B cell (primary cell): ENCODE data around the gene GOLIM4. TPM values are rescaled to one million over a fixed set of nuclear protein-coding genes. Genes with fewer than 3 reads are reported as not detected.

Source experiments
- ATAC-seq: fragments of 200-7000 bp; cut with Tn5 transposase; one replicate; pipeline ENCODE4 v1.10.0; 2021; ENCODE audit warnings: low read depth, mild to moderate bottlenecking, moderate number of reproducible peaks, moderate library complexity
- CTCF ChIA-PET: fragments of 350-600 bp; sonication (Branson Sonifier 250); formaldehyde crosslinking; loops from one replicate; lab custom pipeline; 2021; ENCODE audit warnings: antibody characterized with exemption, inconsistent platforms; lab: Charles Lee
- POLR2A ChIA-PET: fragments of 350-600 bp; sonication (Branson Sonifier 250); formaldehyde crosslinking; loops from one replicate; lab custom pipeline; 2021; ENCODE audit warnings: antibody characterized with exemption; lab: Charles Lee
- DNase-seq: peaks from one replicate; pipeline ENCODE4 v3.0.0; 2013
- H2AFZ ChIP-seq: 2 replicates; pipeline ENCODE4 v1.6.1; 2012; ENCODE audit warnings: mild to moderate bottlenecking, low read depth, low read length; ENCODE audit not compliant: insufficient read depth, poor library complexity, severe bottlenecking
- H3K27ac ChIP-seq, 2 donors: 1 replicate in 1 of 2; 2 replicates in 1 of 2; pipeline ENCODE4 v1.5.1; 2012 to 2013; ENCODE audit warnings: low read length in 2 of 2, mild to moderate bottlenecking in 2 of 2, moderate library complexity in 1 of 2
- H3K27me3 ChIP-seq, 4 experiments: fragments of 200-600 bp in 1 of 4; sonication (generic) in 1 of 4; replicated peaks in 1 of 4; 1 replicate in 2 of 4; 2 replicates in 2 of 4; pipeline versions ENCODE4 v1.6.1 to v1.7.0; 2013 to 2016; ENCODE audit warnings: low read length in 3 of 4, mild to moderate bottlenecking in 2 of 4, mixed read lengths in 1 of 4, moderate library complexity in 1 of 4; ENCODE audit not compliant: insufficient read depth in 4 of 4, control insufficient read depth in 3 of 4; ENCODE audit errors: control extremely low read depth in 1 of 4
- H3K36me3 ChIP-seq, 2 experiments: replicated peaks in 1 of 2; 1 replicate in 1 of 2; 2 replicates in 1 of 2; pipeline versions ENCODE4 v1.6.1 to v1.7.1; 2013; ENCODE audit warnings: low read length in 1 of 2; ENCODE audit not compliant: insufficient read depth in 2 of 2, control insufficient read depth in 1 of 2; ENCODE audit errors: control extremely low read depth in 1 of 2, extremely low read depth in 1 of 2
- H3K4me1 ChIP-seq, 2 donors: fragments of 200-600 bp in 1 of 2; sonication (generic) in 1 of 2; 1 replicate in 1 of 2; 2 replicates in 1 of 2; pipeline versions ENCODE4 v1.5.1 to v1.6.1; 2013 to 2017; ENCODE audit warnings: low read length in 2 of 2; ENCODE audit not compliant: control insufficient read depth in 2 of 2, insufficient read depth in 2 of 2
- H3K4me2 ChIP-seq: replicated peaks from 2 replicates; pipeline ENCODE3; 2012; ENCODE audit warnings: mild to moderate bottlenecking, low read depth, low read length; ENCODE audit not compliant: poor library complexity, severe bottlenecking
- H3K4me3 ChIP-seq, 5 experiments: fragments of 200-600 bp in 1 of 5; sonication (generic) in 1 of 5; 1 replicate in 3 of 5; 2 replicates in 2 of 5; pipeline versions ENCODE4 v1.5.1 to v1.7.0; 2011 to 2016; ENCODE audit warnings: low read length in 4 of 5, mild to moderate bottlenecking in 4 of 5, low read depth in 2 of 5, control low read depth in 1 of 5, moderate library complexity in 1 of 5; ENCODE audit not compliant: insufficient read depth in 1 of 5; ENCODE audit errors: control extremely low read depth in 1 of 5, extremely low read depth in 1 of 5
- H3K79me2 ChIP-seq: fragments of 200-600 bp; sonication (generic); one replicate; pipeline ENCODE4 v1.6.0; 2016; ENCODE audit warnings: low read length; ENCODE audit not compliant: control insufficient read depth, insufficient read depth
- H3K9ac ChIP-seq: fragments of 200-600 bp; sonication (generic); 2 replicates; pipeline ENCODE4 v1.6.1; 2017; ENCODE audit warnings: mild to moderate bottlenecking, low read length, moderate library complexity
- H3K9me3 ChIP-seq, 3 donors: one replicate each; pipeline versions ENCODE4 v1.6.1 to v1.7.1; 2013; ENCODE audit warnings: low read length in 2 of 3; ENCODE audit not compliant: control insufficient read depth in 2 of 3, insufficient read depth in 1 of 3; ENCODE audit errors: control extremely low read depth in 1 of 3
- H4K20me1 ChIP-seq: 2 replicates; pipeline ENCODE4 v1.6.0; 2012; ENCODE audit warnings: mild to moderate bottlenecking, low read length; ENCODE audit not compliant: insufficient read depth, control insufficient read depth, poor library complexity, severe bottlenecking
- H3K27ac Mint-ChIP-seq: one replicate; pipeline ENCODE4 v1.8.0; 2021; ENCODE audit warnings: mixed read lengths
- H3K27me3 Mint-ChIP-seq: one replicate; pipeline ENCODE4 v1.8.0; 2021; ENCODE audit warnings: mixed read lengths
- H3K4me1 Mint-ChIP-seq: one replicate; pipeline ENCODE4 v1.8.0; 2021; ENCODE audit warnings: mixed read lengths
- H3K4me3 Mint-ChIP-seq: one replicate; pipeline ENCODE4 v1.8.0; 2021; ENCODE audit warnings: mixed read lengths
- H3K9me3 Mint-ChIP-seq: one replicate; pipeline ENCODE4 v1.8.0; 2022; ENCODE audit warnings: mixed read lengths; ENCODE audit not compliant: insufficient read depth
- EZH2 ChIP-seq: IDR thresholded peaks from 2 replicates; pipeline ENCODE4 v1.6.1; 2012; ENCODE audit warnings: borderline replicate concordance, low read depth, mild to moderate bottlenecking, moderate library complexity, low read length; ENCODE audit not compliant: insufficient read depth, poor library complexity, severe bottlenecking
- WGBS: methylation state at CpG from one replicate; pipeline ENCODE4 v1.1.5; 2013; ENCODE audit warnings: missing lambda C conversion rate; ENCODE audit not compliant: insufficient coverage; 5-methylcytosine and 5-hydroxymethylcytosine counted together
- intact Hi-C: fragments of 100-400 bp; cut with micrococcal nuclease; formaldehyde crosslinking; loops from one replicate; pipeline ENCODE4 v1.10.0; 2022
- polyA plus RNA-seq: library from polyadenylated mRNA; depleted of rRNA; stranded (reverse); fragments of >200 nt; gene quantifications from 2 replicates; pipeline ENCODE4 v1.2.3, GENCODE V29; 2012
- total RNA-seq, 2 donors: library from RNA; stranded (reverse); fragments of 120-200 nt in 1 of 2; gene quantifications; 1 replicate in 1 of 2; 2 replicates in 1 of 2; pipeline versions ENCODE4 v1.2.3 to v1.2.4, GENCODE V29; 2013 to 2022
- TF ChIP-seq, protein P1 (sequence below): fragments of 200-600 bp; IDR thresholded peaks from one replicate; pipeline ENCODE4 v1.8.0; 2022; ENCODE audit warnings: antibody characterized with exemption, mild to moderate bottlenecking

GOLIM4 gene
- total and polyA plus RNA-seq, 2 donors (not counting 1 experiment from before 2014, with no cell fraction given) = 2.5 to 9.3 TPM

DNA sequence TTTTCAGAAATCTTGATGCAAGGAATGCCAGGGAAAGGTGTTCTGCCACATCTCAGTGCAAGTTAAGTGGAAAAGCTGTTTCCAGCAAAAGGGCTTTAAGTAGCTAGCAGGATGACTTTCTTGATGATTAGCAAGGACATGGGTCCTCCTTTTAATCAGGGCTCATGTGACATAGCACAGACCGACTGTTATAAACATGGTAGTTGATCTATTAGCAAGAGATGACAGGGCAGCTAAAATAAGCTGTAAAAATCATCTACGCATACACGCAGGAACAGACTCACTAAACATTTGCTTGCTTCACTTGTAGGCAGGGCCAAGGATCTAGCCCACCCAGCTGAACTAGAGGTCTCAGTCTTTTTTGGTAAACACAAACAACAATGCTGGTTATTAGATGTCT is 69.0 kb downstream of the GOLIM4 start:
- no peaks in the 10 kb centered on the region for H3K4me1 Mint-ChIP-seq
- no peak for ATAC-seq
- Histone ChIP-seq H3K79me2 (no peaks in the 10 kb centered on the region), H3K4me1 (no peaks in the 10 kb centered on the region), H2AFZ (no peak overlapping the region), H3K9ac (no peak overlapping the region), H3K27ac (no peak overlapping the region), H3K27me3 (no peaks in the 10 kb centered on the region), H3K36me3 (peaks cover 14 to 37% of the 10 kb centered on the region in 2 experiments), H4K20me1 (no peaks in the 10 kb centered on the region), H3K9me3 (no peaks in the 10 kb centered on the region), H3K4me3 (no peak overlapping the region), H3K4me2 (no peak overlapping the region)
- TF ChIP-seq, protein P1, sequence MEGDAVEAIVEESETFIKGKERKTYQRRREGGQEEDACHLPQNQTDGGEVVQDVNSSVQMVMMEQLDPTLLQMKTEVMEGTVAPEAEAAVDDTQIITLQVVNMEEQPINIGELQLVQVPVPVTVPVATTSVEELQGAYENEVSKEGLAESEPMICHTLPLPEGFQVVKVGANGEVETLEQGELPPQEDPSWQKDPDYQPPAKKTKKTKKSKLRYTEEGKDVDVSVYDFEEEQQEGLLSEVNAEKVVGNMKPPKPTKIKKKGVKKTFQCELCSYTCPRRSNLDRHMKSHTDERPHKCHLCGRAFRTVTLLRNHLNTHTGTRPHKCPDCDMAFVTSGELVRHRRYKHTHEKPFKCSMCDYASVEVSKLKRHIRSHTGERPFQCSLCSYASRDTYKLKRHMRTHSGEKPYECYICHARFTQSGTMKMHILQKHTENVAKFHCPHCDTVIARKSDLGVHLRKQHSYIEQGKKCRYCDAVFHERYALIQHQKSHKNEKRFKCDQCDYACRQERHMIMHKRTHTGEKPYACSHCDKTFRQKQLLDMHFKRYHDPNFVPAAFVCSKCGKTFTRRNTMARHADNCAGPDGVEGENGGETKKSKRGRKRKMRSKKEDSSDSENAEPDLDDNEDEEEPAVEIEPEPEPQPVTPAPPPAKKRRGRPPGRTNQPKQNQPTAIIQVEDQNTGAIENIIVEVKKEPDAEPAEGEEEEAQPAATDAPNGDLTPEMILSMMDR = no peak
- TF ChIP-seq EZH2 = no peak
- intact Hi-C loops = no loop called here
- 100% methylated on average over 2 of the region's 3 CpGs for WGBS
- no peaks in the 10 kb centered on the region for H3K9me3 Mint-ChIP-seq
- ChIA-PET CTCF (interaction anchor here (0.6 kb wide), 1 partner anchor 65 kb away, joined by 3 read pairs; no protein-coding TSS in a partner anchor), POLR2A (no interaction called here)
- no peak overlapping the region for H3K27ac Mint-ChIP-seq
- H3K4me3 Mint-ChIP-seq = no peak overlapping the region
- DNase-seq = no peak
- H3K27me3 Mint-ChIP-seq = no peaks in the 10 kb centered on the region

DNA sequence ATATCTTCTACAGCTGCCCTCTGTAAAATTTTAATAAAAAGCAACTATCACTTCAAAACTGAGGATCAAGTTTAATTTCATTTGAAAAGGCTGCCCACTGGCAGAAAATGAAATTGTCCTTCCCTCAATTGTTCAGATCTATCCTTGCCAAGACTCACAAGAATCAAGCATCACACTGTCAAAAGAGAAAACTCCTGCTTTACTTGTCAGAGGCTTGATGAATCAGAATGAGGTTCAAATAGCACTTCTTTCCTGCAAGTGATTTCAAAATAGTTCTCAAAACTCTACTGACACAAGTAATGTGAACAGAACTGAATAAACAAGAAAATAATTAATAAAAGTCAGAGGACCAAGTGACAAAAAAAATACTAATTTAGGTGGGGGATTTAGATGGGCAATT is 70.6 kb downstream of the GOLIM4 start:
- intact Hi-C loops = no loop called here

More for the DNA sequence above, 70.6 kb downstream of the GOLIM4 start:
- H3K27me3 ChIP-seq = no peaks in the 10 kb centered on the region
- no peak overlapping the region for H3K9ac ChIP-seq
- no peaks in the 10 kb centered on the region for H4K20me1 ChIP-seq
- no peaks in the 10 kb centered on the region for H3K4me1 ChIP-seq
- no peak overlapping the region for H2AFZ ChIP-seq
- TF ChIP-seq, protein P1 = no peak
- TF ChIP-seq EZH2 = no peak
- peaks cover 17 to 40% of the 10 kb centered on the region in 2 experiments for H3K36me3 ChIP-seq
- CTCF ChIA-PET = no interaction called here
- DNase-seq = no peak
- no peaks in the 10 kb centered on the region for H3K4me1 Mint-ChIP-seq
- no peaks in the 10 kb centered on the region for H3K79me2 ChIP-seq
- H3K27ac ChIP-seq = no peak overlapping the region
- H3K27ac Mint-ChIP-seq = no peak overlapping the region
- POLR2A ChIA-PET = no interaction called here
- H3K9me3 ChIP-seq = no peaks in the 10 kb centered on the region
- no peak overlapping the region for H3K4me3 ChIP-seq
- no peaks in the 10 kb centered on the region for H3K27me3 Mint-ChIP-seq
- no peaks in the 10 kb centered on the region for H3K9me3 Mint-ChIP-seq
- no peak overlapping the region for H3K4me3 Mint-ChIP-seq
- H3K4me2 ChIP-seq = no peak overlapping the region
- ATAC-seq = no peak
